ENCODE data around the gene SVOP.
"Not testable (repeated sequence)": the region's sequence is repeated elsewhere in the genome, so short reads cannot be mapped to it uniquely, and the experiment has no call there.

Gene SVOP

GRCh38 chr12:108881953-108882352 lies 138.9 kb downstream of the SVOP start:
- Histone ChIP-seq H3K36me3 (ENCODE audit: control insufficient read depth, insufficient read depth, low read length, severe bottlenecking) (no peaks in the 10 kb centered on the region), H3K4me1 (ENCODE audit: control insufficient read depth, insufficient read depth, low read length) (no peaks in the 10 kb centered on the region), H3K27me3 (replicated peaks; ENCODE audit: control insufficient read depth, insufficient read depth, low read length) (peaks cover 8% of the 10 kb centered on the region), H3K9me3 (ENCODE audit: control insufficient read depth, low read length) (no peaks in the 10 kb centered on the region), H3K9ac (ENCODE audit: low read length) (no peak overlapping the region), H3K4me3 (ENCODE audit: low read length) (no peak overlapping the region)
- no peak for DNase-seq (ENCODE audit: low read depth)

- H3K4me3 ChIP-seq (ENCODE audit: low read length) = no peak within 1 kb of the TSS
- no peaks in the 10 kb centered on the region for H3K9me3 ChIP-seq (ENCODE audit: control insufficient read depth, low read length)
- no peaks in the 10 kb centered on the region for H3K36me3 ChIP-seq (ENCODE audit: control insufficient read depth, insufficient read depth, low read length, severe bottlenecking)
- DNase-seq (ENCODE audit: low read depth) = no peak
- no peak within 1 kb of the TSS for H3K9ac ChIP-seq (ENCODE audit: low read length)
- peaks cover 6% of the 10 kb centered on the region for H3K27me3 ChIP-seq (replicated peaks; ENCODE audit: control insufficient read depth, insufficient read depth, low read length)
- no peaks in the 10 kb centered on the region for H3K4me1 ChIP-seq (ENCODE audit: control insufficient read depth, insufficient read depth, low read length)
Measured at GRCh38 chr12:108879615-108880254, 141.1 kb downstream of the SVOP start, which contains the start of gene DAO. Gene DAO (plus strand): TSS chr12:108880092. CDS start chr12:108885007, 4,915 bp downstream.

GRCh38 chr12:108876550-108876949 lies 144.3 kb downstream of the SVOP start:
- H3K9ac ChIP-seq (ENCODE audit: low read length) = no peak overlapping the region
- no peaks in the 10 kb centered on the region for H3K36me3 ChIP-seq (ENCODE audit: control insufficient read depth, insufficient read depth, low read length, severe bottlenecking)
- no peaks in the 10 kb centered on the region for H3K4me1 ChIP-seq (ENCODE audit: control insufficient read depth, insufficient read depth, low read length)
- no peaks in the 10 kb centered on the region for H3K9me3 ChIP-seq (ENCODE audit: control insufficient read depth, low read length)
- H3K4me3 ChIP-seq (ENCODE audit: low read length) = no peak overlapping the region
- DNase-seq (ENCODE audit: low read depth) = no peak
- H3K27me3 ChIP-seq (replicated peaks; ENCODE audit: control insufficient read depth, insufficient read depth, low read length) = no peaks in the 10 kb centered on the region

- no peak for DNase-seq (ENCODE audit: low read depth)
- Histone ChIP-seq H3K4me1 (ENCODE audit: control insufficient read depth, insufficient read depth, low read length) (no peaks in the 10 kb centered on the region), H3K4me3 (ENCODE audit: low read length) (no peak overlapping the region), H3K9me3 (ENCODE audit: control insufficient read depth, low read length) (no peaks in the 10 kb centered on the region), H3K9ac (ENCODE audit: low read length) (no peak overlapping the region), H3K27me3 (replicated peaks; ENCODE audit: control insufficient read depth, insufficient read depth, low read length) (no peaks in the 10 kb centered on the region), H3K36me3 (ENCODE audit: control insufficient read depth, insufficient read depth, low read length, severe bottlenecking) (no peaks in the 10 kb centered on the region)
Measured at GRCh38 chr12:108875682-108876361, 145.0 kb downstream of the SVOP start.

- Histone ChIP-seq H3K27me3 (replicated peaks; ENCODE audit: control insufficient read depth, insufficient read depth, low read length) (no peaks in the 10 kb centered on the region), H3K36me3 (ENCODE audit: control insufficient read depth, insufficient read depth, low read length, severe bottlenecking) (no peaks in the 10 kb centered on the region), H3K4me1 (ENCODE audit: control insufficient read depth, insufficient read depth, low read length) (no peaks in the 10 kb centered on the region), H3K9ac (ENCODE audit: low read length) (no peak overlapping the region), H3K9me3 (ENCODE audit: control insufficient read depth, low read length) (no peaks in the 10 kb centered on the region), H3K4me3 (ENCODE audit: low read length) (no peak overlapping the region)
- no peak for DNase-seq (ENCODE audit: low read depth)
Measured at GRCh38 chr12:108875280-108875679, 145.6 kb downstream of the SVOP start.

GRCh38 chr12:108868781-108869180 lies 152.1 kb downstream of the SVOP start:
- no peak for DNase-seq (ENCODE audit: low read depth)
- H3K9me3 ChIP-seq (ENCODE audit: control insufficient read depth, low read length) = no peaks in the 10 kb centered on the region
- H3K36me3 ChIP-seq (ENCODE audit: control insufficient read depth, insufficient read depth, low read length, severe bottlenecking) = no peaks in the 10 kb centered on the region
- no peak overlapping the region for H3K4me3 ChIP-seq (ENCODE audit: low read length)
- H3K9ac ChIP-seq (ENCODE audit: low read length) = no peak overlapping the region
- H3K27me3 ChIP-seq (replicated peaks; ENCODE audit: control insufficient read depth, insufficient read depth, low read length) = no peaks in the 10 kb centered on the region
- H3K4me1 ChIP-seq (ENCODE audit: control insufficient read depth, insufficient read depth, low read length) = no peaks in the 10 kb centered on the region

GRCh38 chr12:108866083-108866482 lies 154.8 kb downstream of the SVOP start:
- not testable (repeated sequence) for H3K4me3 ChIP-seq (ENCODE audit: low read length); H3K9me3 ChIP-seq (ENCODE audit: control insufficient read depth, low read length); H3K36me3 ChIP-seq (ENCODE audit: control insufficient read depth, insufficient read depth, low read length, severe bottlenecking); H3K27me3 ChIP-seq (replicated peaks; ENCODE audit: control insufficient read depth, insufficient read depth, low read length); H3K9ac ChIP-seq (ENCODE audit: low read length); DNase-seq (ENCODE audit: low read depth); H3K4me1 ChIP-seq (ENCODE audit: control insufficient read depth, insufficient read depth, low read length)

GRCh38 chr12:108865169-108865568 lies 155.7 kb downstream of the SVOP start:
- Histone ChIP-seq H3K36me3 (ENCODE audit: control insufficient read depth, insufficient read depth, low read length, severe bottlenecking) (no peaks in the 10 kb centered on the region), H3K4me1 (ENCODE audit: control insufficient read depth, insufficient read depth, low read length) (no peaks in the 10 kb centered on the region), H3K9me3 (ENCODE audit: control insufficient read depth, low read length) (no peaks in the 10 kb centered on the region), H3K9ac (ENCODE audit: low read length) (no peak overlapping the region), H3K4me3 (ENCODE audit: low read length) (no peak overlapping the region), H3K27me3 (replicated peaks; ENCODE audit: control insufficient read depth, insufficient read depth, low read length) (no peaks in the 10 kb centered on the region)
- no peak for DNase-seq (ENCODE audit: low read depth)

- Histone ChIP-seq H3K4me1 (ENCODE audit: control insufficient read depth, insufficient read depth, low read length) (peaks cover 11% of the 10 kb centered on the region), H3K36me3 (ENCODE audit: control insufficient read depth, insufficient read depth, low read length, severe bottlenecking) (no peaks in the 10 kb centered on the region), H3K9me3 (ENCODE audit: control insufficient read depth, low read length) (no peaks in the 10 kb centered on the region), H3K4me3 (ENCODE audit: low read length) (no peak overlapping the region), H3K9ac (ENCODE audit: low read length) (no peak overlapping the region), H3K27me3 (replicated peaks; ENCODE audit: control insufficient read depth, insufficient read depth, low read length) (no peaks in the 10 kb centered on the region)
- DNase-seq (ENCODE audit: low read depth) = no peak
Measured at GRCh38 chr12:108862588-108862959, 158.3 kb downstream of the SVOP start.

- Histone ChIP-seq H3K9me3 (ENCODE audit: control insufficient read depth, low read length) (no peaks in the 10 kb centered on the region), H3K4me3 (ENCODE audit: low read length) (no peak overlapping the region), H3K36me3 (ENCODE audit: control insufficient read depth, insufficient read depth, low read length, severe bottlenecking) (no peaks in the 10 kb centered on the region), H3K27me3 (replicated peaks; ENCODE audit: control insufficient read depth, insufficient read depth, low read length) (no peaks in the 10 kb centered on the region), H3K9ac (ENCODE audit: low read length) (no peak overlapping the region), H3K4me1 (ENCODE audit: control insufficient read depth, insufficient read depth, low read length) (peaks cover 11% of the 10 kb centered on the region)
- no peak for DNase-seq (ENCODE audit: low read depth)
Measured at GRCh38 chr12:108861878-108862587, 158.8 kb downstream of the SVOP start.

- DNase-seq (ENCODE audit: low read depth) = no peak
- Histone ChIP-seq H3K9me3 (ENCODE audit: control insufficient read depth, low read length) (no peaks in the 10 kb centered on the region), H3K4me1 (ENCODE audit: control insufficient read depth, insufficient read depth, low read length) (peaks cover 20% of the 10 kb centered on the region), H3K9ac (ENCODE audit: low read length) (no peak overlapping the region), H3K36me3 (ENCODE audit: control insufficient read depth, insufficient read depth, low read length, severe bottlenecking) (no peaks in the 10 kb centered on the region), H3K4me3 (ENCODE audit: low read length) (no peak overlapping the region), H3K27me3 (replicated peaks; ENCODE audit: control insufficient read depth, insufficient read depth, low read length) (no peaks in the 10 kb centered on the region)
Measured at GRCh38 chr12:108860443-108860842, 160.4 kb downstream of the SVOP start.

Data from adipocyte (in vitro differentiated cells).